IPS DF 6.9 (cell line): ENCODE data around the gene RPL13A.
A peak's percentile ranks its signal among the peaks of the same experiment; 100 is the strongest.
"Not testable (repeated sequence)": the region's sequence is repeated elsewhere in the genome, so short reads cannot be mapped to it uniquely, and the experiment has no call there.

Source experiments
- DNase-seq: peaks from one replicate; pipeline ENCODE4 v3.0.0-alpha.2; 2013; ENCODE audit warnings: low read depth, low spot score
- H3K27ac ChIP-seq: one replicate; pipeline ENCODE4 v1.5.1; 2013; ENCODE audit warnings: low read length, control low read depth
- H3K27me3 ChIP-seq: 2 replicates; pipeline ENCODE4 v1.6.1; 2013; ENCODE audit warnings: mild to moderate bottlenecking, low read length; ENCODE audit not compliant: control insufficient read depth, insufficient read depth
- H3K36me3 ChIP-seq: 2 replicates; pipeline ENCODE4 v1.6.1; 2013; ENCODE audit warnings: low read length; ENCODE audit not compliant: control insufficient read depth, insufficient read depth
- H3K4me1 ChIP-seq: 2 replicates; pipeline ENCODE4 v1.6.1; 2013; ENCODE audit warnings: low read length; ENCODE audit not compliant: control insufficient read depth, insufficient read depth
- H3K4me3 ChIP-seq: 2 replicates; pipeline ENCODE4 v1.5.1; 2013; ENCODE audit warnings: mild to moderate bottlenecking, low read length
- H3K9me3 ChIP-seq: 2 replicates; pipeline ENCODE4 v1.6.1; 2013; ENCODE audit warnings: low read length, inconsistent platforms; ENCODE audit not compliant: control insufficient read depth, insufficient read depth
- WGBS: extraction: QIAGEN DNeasy Blood & Tissue Kit; methylation state at CpG from one replicate; pipeline ENCODE4 v1.1.7; 2013; ENCODE audit warnings: mixed read lengths, missing lambda C conversion rate; ENCODE audit not compliant: insufficient read length, insufficient coverage; 5-methylcytosine and 5-hydroxymethylcytosine counted together

RPL13A gene

DNA sequence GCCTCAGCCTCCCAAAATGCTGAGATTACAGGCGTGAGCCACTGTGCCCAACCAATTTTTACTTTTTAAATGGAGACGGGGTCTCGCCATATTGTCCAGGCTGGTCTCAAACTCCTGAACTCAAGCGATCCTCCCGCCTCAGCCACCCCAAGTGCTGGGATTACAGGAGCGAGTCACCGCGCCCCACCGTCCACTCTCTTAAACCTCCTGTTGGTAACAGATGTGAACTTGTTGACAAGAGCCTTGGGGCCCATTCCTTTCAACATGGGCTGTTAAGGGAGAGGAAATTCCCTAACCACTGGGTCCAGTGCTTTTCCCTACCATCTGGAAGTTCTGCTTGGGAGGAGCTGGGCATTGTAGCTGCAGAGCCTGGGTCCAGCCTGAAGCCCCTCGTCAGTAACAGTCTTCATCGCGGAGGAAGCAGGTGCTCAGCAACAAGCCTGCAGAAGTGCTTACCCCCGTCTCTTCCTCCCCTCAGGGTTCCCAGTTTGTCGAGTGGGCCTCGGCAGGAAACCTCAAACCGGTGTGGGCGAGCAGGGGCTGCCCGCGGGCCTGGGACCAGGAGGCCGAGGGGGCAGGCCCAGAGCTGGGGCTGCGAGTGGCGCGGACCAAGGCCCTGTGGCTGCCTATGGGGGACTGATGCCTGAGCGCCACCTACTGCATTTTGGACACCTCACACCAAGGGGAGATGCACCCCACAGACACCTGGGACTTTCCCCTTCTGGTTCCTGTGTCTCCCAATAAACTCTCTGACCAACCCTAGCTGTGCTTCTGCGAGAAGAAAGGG lies 17.4 kb upstream of the RPL13A start:
- no peaks in the 10 kb centered on the region for H3K27me3 ChIP-seq
- no peaks in the 10 kb centered on the region for H3K4me1 ChIP-seq
- no peak for DNase-seq
- H3K9me3 ChIP-seq = no peaks in the 10 kb centered on the region
- H3K4me3 ChIP-seq = no peak overlapping the region
- no CpG with 5 or more reads among the region's 25 CpGs for WGBS
- H3K27ac ChIP-seq = no peak overlapping the region
- H3K36me3 ChIP-seq = peaks cover 10% of the 10 kb centered on the region

DNA sequence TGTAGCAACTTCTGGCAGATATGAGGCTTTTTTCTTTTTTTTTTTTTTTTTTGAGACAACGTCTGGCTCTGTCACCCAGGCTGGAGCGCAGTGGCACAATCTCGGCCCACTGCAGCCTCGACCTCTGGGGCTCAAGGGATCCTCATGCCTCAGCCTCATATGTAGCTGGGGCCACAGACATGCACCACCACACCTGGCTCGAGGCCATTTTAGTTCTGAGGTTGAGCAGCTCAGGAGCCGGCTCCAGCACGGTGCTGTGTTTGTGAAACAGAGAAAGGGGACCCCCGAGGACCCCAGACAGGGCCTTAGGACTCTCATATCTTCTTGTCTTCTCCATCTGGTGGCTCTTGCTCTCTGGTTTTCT lies 16.8 kb upstream of the RPL13A start:
- Histone ChIP-seq H3K27me3 (no peaks in the 10 kb centered on the region), H3K4me3 (no peak overlapping the region), H3K27ac (no peak overlapping the region), H3K9me3 (no peaks in the 10 kb centered on the region), H3K4me1 (no peaks in the 10 kb centered on the region), H3K36me3 (peaks cover 8% of the 10 kb centered on the region)
- WGBS = no CpG with 5 or more reads among the region's 8 CpGs
- DNase-seq = no peak

DNA sequence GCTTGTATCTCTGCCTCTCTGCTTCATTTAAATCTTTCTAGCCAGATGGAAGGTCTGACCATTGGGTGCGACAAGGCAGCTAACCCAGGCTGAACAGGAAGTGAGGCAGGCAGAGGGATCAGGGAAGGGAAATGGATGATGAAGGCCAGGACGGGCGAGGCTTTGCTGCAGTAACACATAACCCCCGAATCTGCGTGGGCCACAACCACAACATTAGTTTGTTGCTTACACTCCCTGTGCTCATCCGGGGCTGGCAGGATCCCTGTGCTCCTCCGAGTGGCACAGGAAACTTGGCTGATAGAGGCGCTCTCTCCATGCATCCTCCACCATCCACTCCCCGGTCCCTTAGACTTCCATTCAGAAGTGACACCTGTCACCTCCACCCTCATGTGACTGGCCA lies 14.5 kb upstream of the RPL13A start:
- WGBS = no CpG with 5 or more reads among the region's 9 CpGs
- no peaks in the 10 kb centered on the region for H3K27me3 ChIP-seq
- H3K36me3 ChIP-seq = peaks cover 2% of the 10 kb centered on the region; the same call in 1 of the 2 replicates
- no peaks in the 10 kb centered on the region for H3K9me3 ChIP-seq
- H3K4me3 ChIP-seq = no peak overlapping the region
- no peak overlapping the region for H3K27ac ChIP-seq
- DNase-seq = no peak
- 0 out of 2 replicates have a peak, but pooled peaks cover 2% of the 10 kb centered on the region for H3K4me1 ChIP-seq

DNA sequence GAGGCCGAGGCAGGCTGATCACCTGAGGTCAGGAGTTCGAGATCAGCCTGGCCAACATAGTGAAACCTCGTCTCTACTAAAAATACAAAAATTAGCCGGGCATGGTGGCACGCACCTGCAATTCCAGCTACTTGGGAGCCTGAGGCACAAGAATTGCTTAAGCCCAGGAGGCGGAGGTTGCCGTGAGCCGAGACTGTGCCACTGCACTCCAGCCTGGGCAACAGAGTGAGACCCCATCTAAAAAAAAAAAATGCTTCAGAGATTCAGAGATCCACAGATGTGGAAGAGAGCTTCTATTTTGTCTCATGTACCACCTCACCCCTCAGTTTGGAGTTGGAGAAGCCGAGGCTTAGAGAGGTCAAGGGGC lies 13.9 kb upstream of the RPL13A start:
- no CpG with 5 or more reads among the region's 9 CpGs for WGBS
- H3K4me1 ChIP-seq, H3K36me3 ChIP-seq, DNase-seq, H3K27ac ChIP-seq, H3K27me3 ChIP-seq, H3K9me3 ChIP-seq: not testable (repeated sequence)
- H3K4me3 ChIP-seq = 0 out of 2 replicates have a peak overlapping the region, but pooled peaks have one; percentile 7

DNA sequence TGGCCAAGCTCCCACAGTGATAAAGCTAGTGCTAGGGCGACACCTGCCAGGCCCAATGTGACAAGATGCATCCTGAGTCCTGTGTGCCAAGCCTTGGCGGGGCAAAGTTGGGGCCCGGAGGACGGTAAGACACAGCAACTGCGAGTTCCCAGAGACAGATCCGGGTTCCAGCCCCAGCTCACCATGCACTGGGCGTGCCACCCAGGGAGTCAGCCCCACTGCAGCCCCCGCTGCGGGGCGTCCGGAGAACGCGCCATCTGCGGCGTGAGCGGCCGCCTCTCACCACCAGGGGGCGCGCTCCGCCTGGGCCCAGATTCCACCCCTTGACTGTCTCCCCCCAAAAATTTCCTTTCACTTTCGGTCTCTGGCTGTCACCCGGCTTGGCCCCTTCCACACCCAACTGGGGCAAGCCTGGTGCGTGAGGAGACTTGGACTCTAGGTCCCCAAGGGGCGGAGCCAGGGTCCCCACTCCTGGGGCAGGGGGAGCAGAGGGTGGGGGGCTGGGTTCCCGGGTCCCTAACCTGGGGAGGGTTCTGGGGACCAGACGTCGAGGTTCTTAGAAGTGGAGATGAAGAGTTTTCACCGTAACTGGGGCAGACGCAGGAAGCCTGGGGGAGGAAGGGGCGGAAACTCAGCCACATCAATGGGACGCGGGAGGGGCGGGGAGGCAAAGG lies 13.4 kb upstream of the RPL13A start, which contains the start of gene FLT3LG:
Gene FLT3LG (plus strand): TSS at position 348 of the 674 bp plus-strand sequence. CDS start 425 bp downstream, outside the sequence.
- DNase-seq = no peak
- no peaks in the 10 kb centered on the region for H3K9me3 ChIP-seq
- H3K27me3 ChIP-seq = no peaks in the 10 kb centered on the region
- peak within 1 kb of the TSS; percentile 40; the same call in 1 of the 2 replicates for H3K4me3 ChIP-seq
- H3K4me1 ChIP-seq = 0 out of 2 replicates have a peak, but pooled peaks cover 2% of the 10 kb centered on the region
- H3K27ac ChIP-seq = no peak within 1 kb of the TSS
- H3K36me3 ChIP-seq = peaks cover 2% of the 10 kb centered on the region; the same call in 1 of the 2 replicates
- WGBS = no CpG with 5 or more reads among the region's 33 CpGs

DNA sequence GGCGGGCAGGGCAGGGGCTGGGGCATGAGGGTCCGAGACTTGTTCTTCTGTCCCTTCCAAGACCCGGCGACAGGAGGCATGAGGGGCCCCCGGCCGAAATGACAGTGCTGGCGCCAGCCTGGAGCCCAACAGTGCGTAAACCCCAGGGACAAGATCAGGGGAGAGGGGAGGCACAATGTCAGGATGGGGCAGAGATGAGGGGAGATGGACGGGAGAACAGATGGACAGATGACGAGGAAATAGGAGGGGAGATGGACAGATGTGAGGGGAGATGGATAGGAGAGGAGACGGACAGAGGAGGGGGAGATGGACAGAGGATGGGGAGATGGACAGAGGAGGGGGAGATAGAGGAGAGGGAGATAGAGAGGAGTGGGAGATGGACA lies 12.9 kb upstream of the RPL13A start:
- no peaks in the 10 kb centered on the region for H3K9me3 ChIP-seq
- H3K4me1 ChIP-seq = 0 out of 2 replicates have a peak, but pooled peaks cover 2% of the 10 kb centered on the region
- DNase-seq = no peak
- no peaks in the 10 kb centered on the region for H3K27me3 ChIP-seq
- no CpG with 5 or more reads among the region's 11 CpGs for WGBS
- H3K4me3 ChIP-seq = no peak overlapping the region
- H3K27ac ChIP-seq = no peak overlapping the region
- 0 out of 2 replicates have a peak, but pooled peaks cover 2% of the 10 kb centered on the region for H3K36me3 ChIP-seq

DNA sequence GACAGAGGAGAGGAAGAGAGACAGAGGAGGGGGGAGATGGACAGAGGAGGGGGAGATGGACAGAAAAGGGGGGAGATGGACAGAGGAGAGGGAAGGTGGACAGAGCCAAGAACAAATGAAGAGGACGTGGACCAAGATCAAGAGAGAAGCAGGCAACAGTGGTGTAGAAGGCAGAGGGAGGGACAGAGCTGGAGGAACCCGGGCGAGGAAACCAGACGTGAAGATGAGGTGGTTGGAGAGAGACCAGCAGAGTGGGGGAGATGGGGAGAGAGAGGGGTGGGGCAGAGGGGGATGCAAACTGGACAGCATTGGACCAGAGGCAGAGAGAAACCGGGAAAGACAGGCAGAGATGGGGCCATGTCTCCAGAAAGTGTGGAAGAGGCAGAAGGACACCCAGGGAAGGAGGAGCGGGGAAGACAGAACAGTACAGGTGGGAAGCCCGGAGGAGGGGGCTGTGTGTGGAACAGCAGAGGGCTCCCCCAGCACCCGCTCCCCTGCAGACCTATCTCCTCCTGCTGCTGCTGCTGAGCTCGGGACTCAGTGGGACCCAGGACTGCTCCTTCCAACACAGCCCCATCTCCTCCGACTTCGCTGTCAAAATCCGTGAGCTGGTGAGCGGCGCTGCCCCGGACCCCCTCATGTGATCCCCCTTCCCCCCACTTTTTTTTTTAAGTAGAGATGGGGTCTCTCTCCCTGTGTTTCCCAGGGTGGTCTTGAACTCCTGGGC lies 12.1 kb upstream of the RPL13A start:
- DNase-seq = no peak

DNA sequence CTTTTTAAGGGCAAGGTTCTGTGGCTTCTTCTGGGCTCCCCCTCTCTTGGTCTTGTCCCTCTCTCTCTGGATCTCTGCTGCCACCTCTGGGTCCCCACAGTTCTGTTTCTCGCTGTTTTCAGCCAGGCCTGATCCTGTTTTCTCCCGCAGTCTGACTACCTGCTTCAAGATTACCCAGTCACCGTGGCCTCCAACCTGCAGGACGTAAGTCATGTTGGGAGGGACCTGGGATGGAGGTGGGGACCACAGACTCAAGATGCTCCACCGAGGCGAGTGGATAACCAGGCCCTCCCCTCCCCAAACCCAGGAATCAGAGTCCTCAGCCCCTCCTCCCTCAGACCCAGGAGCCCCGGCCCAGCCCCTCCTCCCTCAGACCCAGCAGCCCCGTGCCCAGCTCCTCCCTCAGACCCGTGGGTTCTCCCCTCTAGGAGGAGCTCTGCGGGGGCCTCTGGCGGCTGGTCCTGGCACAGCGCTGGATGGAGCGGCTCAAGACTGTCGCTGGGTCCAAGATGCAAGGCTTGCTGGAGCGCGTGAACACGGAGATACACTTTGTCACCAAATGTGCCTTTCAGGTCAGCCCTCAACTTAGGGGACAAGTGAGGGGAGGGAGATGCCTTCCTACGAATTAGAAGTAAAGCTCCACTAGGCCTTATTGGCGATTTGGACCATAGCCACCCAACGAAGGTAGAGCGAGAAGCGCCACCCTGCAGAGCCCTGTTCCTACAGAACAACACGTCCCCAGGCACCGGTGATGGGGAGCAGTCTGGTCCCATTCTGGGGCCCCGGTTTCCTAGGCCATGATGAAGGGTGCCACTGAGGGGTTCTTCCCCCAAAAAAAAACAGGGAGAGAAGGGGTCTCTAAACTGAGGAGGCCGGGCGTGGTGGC lies 11.2 kb upstream of the RPL13A start:
- no CpG with 5 or more reads among the region's 27 CpGs for WGBS
- H3K27me3 ChIP-seq = no peaks in the 10 kb centered on the region
- no peaks in the 10 kb centered on the region for H3K9me3 ChIP-seq
- H3K27ac ChIP-seq = no peak overlapping the region
- no peaks in the 10 kb centered on the region for H3K36me3 ChIP-seq
- DNase-seq = peak; percentile 80
- 0 out of 2 replicates have a peak, but pooled peaks cover 2% of the 10 kb centered on the region for H3K4me1 ChIP-seq
- no peak overlapping the region for H3K4me3 ChIP-seq

More for the DNA sequence above, 12.1 kb upstream of the RPL13A start:
- Histone ChIP-seq H3K36me3 (no peaks in the 10 kb centered on the region), H3K4me3 (no peak overlapping the region), H3K4me1 (0 out of 2 replicates have a peak, but pooled peaks cover 2% of the 10 kb centered on the region), H3K27ac (no peak overlapping the region), H3K27me3 (no peaks in the 10 kb centered on the region), H3K9me3 (no peaks in the 10 kb centered on the region)
- WGBS = no CpG with 5 or more reads among the region's 15 CpGs

DNA sequence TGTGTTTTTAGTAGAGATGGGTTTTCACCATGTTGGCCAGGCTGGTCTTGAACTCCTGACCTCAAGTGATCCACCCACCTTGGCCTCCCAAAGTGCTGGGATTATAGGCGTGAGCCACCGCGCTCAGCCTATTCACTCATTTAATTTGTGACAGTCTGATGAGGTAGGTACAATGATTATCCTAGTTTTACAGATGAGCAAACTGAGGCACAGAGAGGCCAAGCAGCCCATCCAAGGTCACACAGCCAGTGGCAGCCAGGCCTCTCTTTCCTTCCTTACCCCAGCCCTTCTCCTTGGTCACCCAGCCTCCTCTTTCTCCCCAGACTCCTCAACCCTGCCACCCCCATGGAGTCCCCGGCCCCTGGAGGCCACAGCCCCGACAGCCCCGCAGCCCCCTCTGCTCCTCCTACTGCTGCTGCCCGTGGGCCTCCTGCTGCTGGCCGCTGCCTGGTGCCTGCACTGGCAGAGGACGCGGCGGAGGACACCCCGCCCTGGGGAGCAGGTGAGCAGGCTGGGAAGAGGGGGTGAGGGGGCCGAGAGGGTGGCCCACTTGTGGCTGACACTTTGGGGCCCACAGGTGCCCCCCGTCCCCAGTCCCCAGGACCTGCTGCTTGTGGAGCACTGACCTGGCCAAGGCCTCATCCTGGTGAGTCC lies 7.3 kb upstream of the RPL13A start:
- DNase-seq = no peak
- no peaks in the 10 kb centered on the region for H3K9me3 ChIP-seq
- H3K4me1 ChIP-seq = 0 out of 2 replicates have a peak, but pooled peaks cover 2% of the 10 kb centered on the region
- no peaks in the 10 kb centered on the region for H3K27me3 ChIP-seq
- no CpG with 5 or more reads among the region's 14 CpGs for WGBS
- H3K36me3 ChIP-seq = no peaks in the 10 kb centered on the region
- no peak overlapping the region for H3K27ac ChIP-seq
- no peak overlapping the region for H3K4me3 ChIP-seq
